BE2C (cell line): ENCODE measurements around the gene TMC6.

Experiments
- DNase-seq: peaks from one replicate; pipeline ENCODE4 v3.0.0-alpha.2; 2020
- H3K27me3 ChIP-seq: fragments of 250-450 bp; sonication (Bioruptor Pico); 2 replicates; pipeline ENCODE4 v1.5.1; 2020; ENCODE audit warnings: mild to moderate bottlenecking
- H3K36me3 ChIP-seq: fragments of 250-450 bp; sonication (Bioruptor Pico); 2 replicates; pipeline ENCODE4 v1.5.1; 2020; ENCODE audit warnings: mild to moderate bottlenecking
- H3K4me1 ChIP-seq: fragments of 250-450 bp; sonication (Bioruptor Pico); 2 replicates; pipeline ENCODE4 v1.5.1; 2020
- H3K4me3 ChIP-seq: 2 replicates; pipeline ENCODE4 v1.5.1; 2011; ENCODE audit warnings: low read depth, low read length
- H3K9me3 ChIP-seq: fragments of 250-450 bp; sonication (Bioruptor Pico); 2 replicates; pipeline ENCODE4 v1.5.1; 2020
- CTCF ChIP-seq: IDR thresholded peaks from 2 replicates; pipeline ENCODE4 v1.5.1; 2012; ENCODE audit warnings: mild to moderate bottlenecking, low read depth, low read length

TMC6 gene

GRCh38 chr17:78132084-78132676 lies 3.6 kb upstream of the TMC6 start:
- no peaks in the 10 kb centered on the region for H3K4me1 ChIP-seq
- H3K4me3 ChIP-seq, result no peak overlapping the region

DNA sequence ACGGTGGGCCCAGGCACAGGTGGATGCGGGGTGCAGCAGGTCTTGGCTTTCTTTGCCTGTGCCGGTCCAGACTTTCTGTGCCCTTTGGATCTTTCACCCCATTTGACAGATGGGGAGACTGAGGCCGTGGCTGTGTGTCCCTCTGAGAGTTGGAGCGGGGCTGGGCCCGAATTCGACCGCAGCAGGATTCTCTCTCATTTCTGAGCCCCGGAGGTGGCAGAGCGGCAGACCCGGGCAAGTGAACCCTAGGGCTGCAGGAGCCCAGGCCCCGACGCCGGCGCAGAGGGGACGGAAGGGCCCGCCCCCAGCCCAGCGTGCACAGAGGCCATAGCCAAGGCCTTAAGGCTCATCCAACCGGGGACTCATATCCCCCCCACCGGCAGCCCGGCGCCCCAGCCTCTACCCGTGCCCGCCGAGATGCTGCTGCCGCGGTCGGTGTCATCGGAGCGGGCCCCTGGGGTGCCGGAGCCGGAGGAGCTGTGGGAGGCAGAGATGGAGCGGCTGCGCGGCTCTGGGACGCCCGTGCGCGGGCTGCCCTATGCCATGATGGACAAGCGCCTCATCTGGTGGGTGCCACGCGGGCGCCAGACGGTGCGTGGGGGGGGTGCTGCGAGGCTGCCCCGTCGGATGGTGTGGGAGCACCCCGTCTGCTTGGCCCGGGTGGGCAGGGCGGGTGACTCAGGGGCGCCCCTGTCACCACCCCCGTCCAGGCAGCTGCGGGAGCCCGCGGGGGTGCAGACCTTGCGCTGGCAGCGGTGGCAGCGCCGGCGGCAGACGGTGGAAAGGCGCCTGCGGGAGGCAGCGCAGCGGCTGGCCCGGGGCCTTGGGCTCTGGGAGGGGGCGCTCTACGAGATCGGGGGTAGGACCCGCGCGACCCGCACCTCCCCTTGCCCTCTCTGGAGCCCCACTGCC lies 2.9 kb upstream of the TMC6 start:
- H3K4me1 ChIP-seq, result peaks cover 4% of the 10 kb centered on the region

More at GRCh38 chr17:78132084-78132676, 3.6 kb upstream of the TMC6 start:
- DNase-seq, result no peak
- Histone ChIP-seq H3K36me3 (no peaks in the 10 kb centered on the region), H3K9me3 (no peaks in the 10 kb centered on the region), H3K27me3 (0 out of 2 replicates have a peak, but pooled peaks cover 4% of the 10 kb centered on the region)
- no peak for TF ChIP-seq CTCF

DNA sequence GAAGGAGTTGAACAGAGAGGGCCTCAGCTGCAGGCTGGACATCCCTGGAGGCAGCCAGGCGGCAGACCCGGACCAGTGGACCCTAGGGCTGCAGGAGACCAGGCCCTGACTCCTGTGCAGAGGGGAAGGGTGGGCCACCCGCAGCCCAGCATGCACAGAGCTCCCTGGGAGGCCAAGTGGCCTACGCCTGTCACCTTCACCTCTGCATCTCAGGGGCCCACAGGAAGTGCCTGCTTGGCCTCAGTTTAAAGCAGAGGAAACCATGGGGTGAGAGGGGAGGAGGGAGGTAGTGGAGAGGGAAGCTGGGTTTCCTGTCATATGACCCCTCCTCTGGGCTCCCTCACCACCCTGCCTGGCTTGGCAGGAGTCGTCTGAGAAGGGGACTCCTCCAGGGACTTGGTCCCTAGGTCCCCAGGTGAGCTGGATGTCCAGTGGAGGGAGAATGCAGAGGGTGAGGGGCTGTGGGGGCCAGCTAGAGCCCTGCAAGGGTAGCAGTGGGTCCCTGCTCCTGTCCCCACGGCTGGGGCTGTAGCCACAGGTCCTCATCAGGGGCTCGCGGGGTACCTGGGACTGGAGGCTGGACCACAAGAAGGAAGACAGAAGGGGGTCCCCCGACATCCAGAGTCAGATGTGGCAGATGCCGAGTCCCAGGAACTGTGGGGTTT lies 2.0 kb upstream of the TMC6 start, which contains the start of gene TMC8:
Gene TMC8, plus strand, starts transcription at position 335 of the 665 bp plus-strand sequence. CDS start 818 bp downstream, outside the sequence.
- Histone ChIP-seq H3K27me3 (0 out of 2 replicates have a peak, but pooled peaks cover 4% of the 10 kb centered on the region), H3K4me1 (peaks cover 13% of the 10 kb centered on the region), H3K9me3 (no peaks in the 10 kb centered on the region), H3K4me3 (no peak within 1 kb of the TSS), H3K36me3 (no peaks in the 10 kb centered on the region)
- no peak for TF ChIP-seq CTCF
- no peak for DNase-seq

More for the DNA sequence above, 2.9 kb upstream of the TMC6 start:
- 0 out of 2 replicates have a peak, but pooled peaks cover 4% of the 10 kb centered on the region for H3K27me3 ChIP-seq
- TF ChIP-seq CTCF, result no peak
- no peak overlapping the region for H3K4me3 ChIP-seq
- H3K36me3 ChIP-seq, result no peaks in the 10 kb centered on the region
- peak; percentile 18 for DNase-seq
- H3K9me3 ChIP-seq, result no peaks in the 10 kb centered on the region

DNA sequence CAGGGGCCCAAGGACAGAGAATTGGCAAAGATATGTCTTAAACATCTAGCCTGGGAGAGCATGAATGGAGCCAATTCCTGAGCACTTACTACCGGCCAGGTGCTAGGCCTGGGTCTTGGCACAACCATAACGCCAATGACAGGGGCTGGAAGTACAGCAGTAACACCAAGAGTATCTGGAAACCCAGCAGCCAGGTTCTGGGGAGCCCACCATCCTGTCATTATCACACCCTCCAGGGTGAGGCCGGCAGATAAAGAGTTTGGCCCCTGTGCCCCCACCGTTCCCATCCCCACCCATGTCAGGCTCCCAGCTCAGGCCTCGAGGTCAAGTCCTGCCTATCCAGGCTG lies 1.5 kb upstream of the TMC6 start:
- peaks cover 18% of the 10 kb centered on the region for H3K4me1 ChIP-seq

More for the DNA sequence above, 1.5 kb upstream of the TMC6 start:
- H3K27me3 ChIP-seq, result 0 out of 2 replicates have a peak, but pooled peaks cover 4% of the 10 kb centered on the region
- TF ChIP-seq CTCF, result no peak
- H3K36me3 ChIP-seq, result no peaks in the 10 kb centered on the region; the same call in 1 of the 2 replicates
- no peak overlapping the region for H3K4me3 ChIP-seq
- H3K9me3 ChIP-seq, result no peaks in the 10 kb centered on the region
- no peak for DNase-seq
